Sigmoid colon (tissue), 7 donors: ENCODE results near the gene MAVS. TPM values are rescaled to one million over a fixed set of nuclear protein-coding genes. Genes with fewer than 3 reads are reported as not detected.

Experiments
- DNase-seq: peaks from one replicate; pipeline ENCODE4 v3.0.0-alpha.2; 2019
- H3K27ac ChIP-seq, 4 donors: fragments of 200-600 bp; sonication (generic); one replicate each; pipeline ENCODE4 v1.5.1; 2016 to 2019; ENCODE audit warnings: mild to moderate bottlenecking in 1 of 4
- H3K27me3 ChIP-seq, 3 donors: fragments of 200-600 bp; sonication (generic); one replicate each; pipeline ENCODE4 v1.5.1; 2019; ENCODE audit warnings: mild to moderate bottlenecking in 1 of 3
- H3K36me3 ChIP-seq, 4 donors: fragments of 200-600 bp; sonication (generic); one replicate each; pipeline ENCODE4 v1.5.1; 2016 to 2019
- H3K4me1 ChIP-seq, 4 donors: fragments of 200-600 bp; sonication (generic); one replicate each; pipeline ENCODE4 v1.5.1; 2017 to 2019
- H3K4me3 ChIP-seq, 4 donors: fragments of 200-600 bp; sonication (generic); one replicate each; pipeline ENCODE4 v1.5.1; 2017 to 2019; ENCODE audit warnings: mild to moderate bottlenecking in 2 of 4, moderate library complexity in 1 of 4
- H3K9me3 ChIP-seq, 4 donors: fragments of 200-600 bp in 3 of 4; sonication (generic) in 3 of 4; one replicate each; pipeline versions ENCODE4 v1.5.1 to v1.6.1; 2013 to 2019
- CTCF ChIP-seq, 4 experiments: fragments of 450-650 bp in 3 of 4; fragments of 200-600 bp in 1 of 4; IDR thresholded peaks; one replicate each; pipeline ENCODE4 v1.5.1; 2016 to 2019; ENCODE audit warnings: antibody characterized with exemption in 4 of 4, mild to moderate bottlenecking in 3 of 4, moderate library complexity in 2 of 4
- EP300 ChIP-seq, 4 donors: sonication (generic); formaldehyde crosslinking; IDR thresholded peaks; one replicate each; pipeline ENCODE4 v1.6.1; 2017; ENCODE audit warnings: antibody characterized with exemption in 4 of 4
- POLR2A ChIP-seq, 2 donors: fragments of 450-650 bp; IDR thresholded peaks; one replicate each; pipeline ENCODE4 v1.6.1; 2016; ENCODE audit warnings: antibody characterized with exemption in 2 of 2, mild to moderate bottlenecking in 2 of 2, moderate library complexity in 2 of 2
- POLR2AphosphoS5 ChIP-seq, 4 donors: sonication (generic); formaldehyde crosslinking; IDR thresholded peaks; one replicate each; pipeline ENCODE4 v1.6.1; 2017; ENCODE audit warnings: antibody characterized with exemption in 4 of 4
- WGBS, 2 donors: extraction: QIAGEN DNeasy Blood & Tissue Kit; methylation state at CpG; one replicate each; pipeline ENCODE4 v1.1.7; 2013; 5-methylcytosine and 5-hydroxymethylcytosine counted together
- intact Hi-C: fragments of 100-400 bp; cut with DNase I; formaldehyde crosslinking; loops from one replicate; pipeline ENCODE4 v1.15.1; 2023
- polyA plus RNA-seq, 3 donors: library from polyadenylated mRNA; stranded (reverse); fragments of 200-250 nt; gene quantifications; one replicate each; pipeline ENCODE4 v1.2.3, GENCODE V29; 2013
- total RNA-seq, 4 donors: library from RNA; depleted of rRNA; stranded (reverse); fragments of >200 nt; gene quantifications; one replicate each; pipeline ENCODE4 v1.1.0, GENCODE V29; 2016
- donor health status: healthy with polysubstance abuse.
- donor health status: Bipolar disorder and iron deficiency.
- donor health status: healthy.

MAVS gene
- total and polyA plus RNA-seq, 7 donors = 9.6 to 55.2 (median 18.0) TPM

- 96% methylated on average over 6 of the region's 6 CpGs for WGBS, 2 donors
- Histone ChIP-seq H3K27me3 (no peaks in the 10 kb centered on the region), H3K4me3 (no peak overlapping the region), H3K36me3 (peaks cover 51 to 94% (median 57%) of the 10 kb centered on the region in 4 donors), H3K27ac (no peak overlapping the region), H3K9me3 (no peaks in the 10 kb centered on the region), H3K4me1 (peaks cover 0 to 7% (median 1%) of the 10 kb centered on the region in 4 donors)
- TF ChIP-seq POLR2A (IDR thresholded peaks at IDR 0.05) = no peak
- no peak for TF ChIP-seq POLR2AphosphoS5 (IDR thresholded peaks at IDR 0.05)
- no peak for TF ChIP-seq CTCF (IDR thresholded peaks at IDR 0.05)
- no peak for TF ChIP-seq EP300 (IDR thresholded peaks at IDR 0.05)
- no peak for DNase-seq
- intact Hi-C loops = no loop called here
These were observed 12.1 kb downstream of the MAVS start for GRCh38 chr20:3858689-3859088.

DNA sequence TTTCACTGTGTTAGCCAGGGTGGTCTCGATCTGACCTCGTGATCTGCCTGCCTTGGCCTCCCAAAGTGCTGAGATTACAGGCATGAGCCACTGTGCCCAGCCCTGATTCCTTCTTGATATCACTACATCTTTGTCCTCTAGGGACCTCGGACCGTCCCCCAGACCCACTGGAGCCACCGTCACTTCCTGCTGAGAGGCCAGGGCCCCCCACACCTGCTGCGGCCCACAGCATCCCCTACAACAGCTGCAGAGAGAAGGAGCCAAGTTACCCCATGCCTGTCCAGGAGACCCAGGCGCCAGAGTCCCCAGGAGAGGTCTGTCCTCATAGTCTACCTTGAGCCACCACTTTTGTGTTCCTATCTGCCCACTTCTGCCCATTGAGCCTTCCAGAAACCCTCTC lies 14.6 kb downstream of the MAVS start:
- no peak for TF ChIP-seq POLR2A (IDR thresholded peaks at IDR 0.05)
- TF ChIP-seq CTCF (IDR thresholded peaks at IDR 0.05) = no peak
- no peak for TF ChIP-seq POLR2AphosphoS5 (IDR thresholded peaks at IDR 0.05)
- no peak for TF ChIP-seq EP300 (IDR thresholded peaks at IDR 0.05)
- no peak for DNase-seq
- H3K4me1 ChIP-seq = no peaks in the 10 kb centered on the region
- peaks cover 76 to 100% (median 79%) of the 10 kb centered on the region in 4 donors for H3K36me3 ChIP-seq
- H3K27ac ChIP-seq = no peak overlapping the region
- no peaks in the 10 kb centered on the region for H3K27me3 ChIP-seq
- no peaks in the 10 kb centered on the region for H3K9me3 ChIP-seq
- H3K4me3 ChIP-seq = no peak overlapping the region
- 95 to 98% methylated on average over 7 of the region's 7 CpGs for WGBS, 2 donors
- intact Hi-C loops = no loop called here

GRCh38 chr20:3862333-3862732 lies 15.7 kb downstream of the MAVS start:
- TF ChIP-seq POLR2A (IDR thresholded peaks at IDR 0.05) = no peak
- no peak for TF ChIP-seq EP300 (IDR thresholded peaks at IDR 0.05)
- TF ChIP-seq CTCF (IDR thresholded peaks at IDR 0.05) = no peak
- no peak for TF ChIP-seq POLR2AphosphoS5 (IDR thresholded peaks at IDR 0.05)
- H3K27ac ChIP-seq = no peak overlapping the region
- no peak for DNase-seq
- H3K9me3 ChIP-seq = no peaks in the 10 kb centered on the region
- no peak overlapping the region for H3K4me3 ChIP-seq
- WGBS, 2 donors = 95 to 99% methylated on average over 1 of the region's 1 CpG
- intact Hi-C loops = no loop called here
- no peaks in the 10 kb centered on the region for H3K27me3 ChIP-seq
- peaks cover 67 to 98% (median 78%) of the 10 kb centered on the region in 4 donors for H3K36me3 ChIP-seq
- H3K4me1 ChIP-seq = no peaks in the 10 kb centered on the region

DNA sequence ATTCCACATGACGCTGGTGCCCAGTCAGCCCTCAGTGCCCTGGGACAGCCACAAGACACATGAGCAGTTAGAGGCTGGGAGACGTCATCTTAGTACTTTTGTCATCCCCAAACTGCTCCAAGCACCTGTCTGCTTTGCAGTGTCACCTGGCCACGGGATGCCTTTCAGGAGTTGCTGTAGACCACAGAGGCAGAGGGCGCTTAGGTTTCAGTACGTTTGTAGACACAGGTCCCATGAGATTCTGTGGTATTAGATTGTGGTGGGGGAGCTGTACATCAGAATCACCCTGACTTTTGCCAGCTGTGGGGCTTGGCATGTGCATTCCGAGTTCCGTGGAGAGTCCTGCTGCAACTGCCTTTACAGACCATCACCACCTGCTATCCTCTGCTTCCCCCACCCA lies 16.7 kb downstream of the MAVS start:
- intact Hi-C loops = no loop called here
- Histone ChIP-seq H3K27me3 (no peaks in the 10 kb centered on the region), H3K4me3 (no peak overlapping the region), H3K4me1 (no peaks in the 10 kb centered on the region), H3K36me3 (peaks cover 58 to 96% (median 68%) of the 10 kb centered on the region in 4 donors), H3K27ac (no peak overlapping the region), H3K9me3 (no peaks in the 10 kb centered on the region)
- TF ChIP-seq CTCF (IDR thresholded peaks at IDR 0.05) (no peak), EP300 (IDR thresholded peaks at IDR 0.05) (no peak), POLR2AphosphoS5 (IDR thresholded peaks at IDR 0.05) (no peak), POLR2A (IDR thresholded peaks at IDR 0.05) (no peak)
- DNase-seq = no peak
- WGBS, 2 donors = 74 to 93% methylated on average over 7 of the region's 7 CpGs

DNA sequence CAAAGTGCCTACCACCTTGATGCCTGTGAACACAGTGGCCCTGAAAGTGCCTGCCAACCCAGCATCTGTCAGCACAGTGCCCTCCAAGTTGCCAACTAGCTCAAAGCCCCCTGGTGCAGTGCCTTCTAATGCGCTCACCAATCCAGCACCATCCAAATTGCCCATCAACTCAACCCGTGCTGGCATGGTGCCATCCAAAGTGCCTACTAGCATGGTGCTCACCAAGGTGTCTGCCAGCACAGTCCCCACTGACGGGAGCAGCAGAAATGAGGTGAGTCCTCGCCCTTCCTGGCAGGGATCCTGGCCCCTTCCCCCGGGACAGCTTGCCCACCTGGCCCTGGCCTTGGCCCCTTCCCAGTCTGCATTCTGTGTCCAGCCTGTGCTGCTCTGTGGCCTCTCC lies 17.9 kb downstream of the MAVS start:
- H3K4me1 ChIP-seq = no peaks in the 10 kb centered on the region
- no peak for DNase-seq
- intact Hi-C loops = no loop called here
- peaks cover 52 to 84% (median 65%) of the 10 kb centered on the region in 4 donors for H3K36me3 ChIP-seq
- no peak overlapping the region for H3K27ac ChIP-seq
- H3K9me3 ChIP-seq = no peaks in the 10 kb centered on the region
- H3K27me3 ChIP-seq = no peaks in the 10 kb centered on the region
- 78 to 91% methylated on average over 5 of the region's 5 CpGs for WGBS, 2 donors
- no peak overlapping the region for H3K4me3 ChIP-seq
- no peak for TF ChIP-seq POLR2A (IDR thresholded peaks at IDR 0.05)
- no peak for TF ChIP-seq POLR2AphosphoS5 (IDR thresholded peaks at IDR 0.05)
- TF ChIP-seq EP300 (IDR thresholded peaks at IDR 0.05) = no peak
- TF ChIP-seq CTCF (IDR thresholded peaks at IDR 0.05) = no peak
